NCI-H1930 (cell line): ENCODE measurements around the gene RIMKLB.
"Not testable (repeated sequence)": the region's sequence is repeated elsewhere in the genome, so short reads cannot be mapped to it uniquely, and the experiment has no call there.

ENCODE experiments used
- DNase-seq, 2 experiments: peaks; one replicate each; lab custom pipeline; 2025; lab: John Stamatoyannopoulos, UW

RIMKLB gene

DNA sequence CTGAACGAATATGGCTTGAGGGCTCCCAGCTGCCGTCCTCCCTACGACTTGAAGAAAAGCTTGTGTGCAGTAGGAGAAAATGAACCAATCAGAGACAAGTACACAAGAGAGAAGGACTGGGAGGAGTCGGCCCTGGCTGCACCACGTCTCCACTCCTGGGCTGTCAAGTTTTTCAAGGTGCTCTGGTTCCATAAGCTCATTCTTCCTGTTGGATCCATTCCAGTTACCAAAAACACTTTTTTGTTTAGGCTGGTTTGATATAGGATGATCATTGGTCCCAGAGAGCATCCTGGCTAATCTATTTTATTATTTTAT, 121.8 kb downstream of the RIMKLB start:
- no peak for DNase-seq

DNA sequence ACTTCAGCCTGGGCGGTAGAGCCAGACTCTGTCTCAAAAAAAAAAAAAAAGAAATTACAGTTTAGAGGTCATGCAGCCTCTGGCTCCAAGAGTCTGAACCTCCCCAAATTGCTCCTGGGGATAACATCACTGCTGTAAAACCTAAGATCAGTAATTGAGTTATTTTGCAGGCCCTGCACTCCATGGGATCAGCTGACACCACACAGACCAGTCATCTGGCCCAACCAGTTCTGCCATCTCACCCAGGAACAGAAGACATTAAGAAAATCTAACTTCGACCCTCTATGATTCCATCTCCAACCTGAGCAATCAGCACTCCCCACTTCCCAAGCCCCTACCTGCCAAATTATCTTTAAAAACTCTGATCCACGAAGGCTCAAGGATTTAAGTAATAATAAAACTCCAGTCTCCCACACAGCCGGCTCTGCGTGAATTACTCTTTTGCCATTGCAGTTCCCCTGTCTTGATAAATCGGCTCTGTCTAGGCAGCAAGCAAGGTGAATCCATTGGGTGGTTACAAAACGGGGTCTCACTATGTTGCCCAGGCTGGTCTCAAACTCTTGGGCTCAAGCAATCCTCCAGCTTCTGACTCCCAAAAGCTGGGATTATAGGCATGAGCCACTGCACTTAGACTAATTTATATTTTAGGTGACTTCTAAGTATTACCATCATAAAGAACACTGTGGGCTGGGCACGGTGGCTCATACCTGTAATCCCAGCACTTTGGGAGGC, 123.1 kb downstream of the RIMKLB start:
- DNase-seq = not testable (repeated sequence)

DNA sequence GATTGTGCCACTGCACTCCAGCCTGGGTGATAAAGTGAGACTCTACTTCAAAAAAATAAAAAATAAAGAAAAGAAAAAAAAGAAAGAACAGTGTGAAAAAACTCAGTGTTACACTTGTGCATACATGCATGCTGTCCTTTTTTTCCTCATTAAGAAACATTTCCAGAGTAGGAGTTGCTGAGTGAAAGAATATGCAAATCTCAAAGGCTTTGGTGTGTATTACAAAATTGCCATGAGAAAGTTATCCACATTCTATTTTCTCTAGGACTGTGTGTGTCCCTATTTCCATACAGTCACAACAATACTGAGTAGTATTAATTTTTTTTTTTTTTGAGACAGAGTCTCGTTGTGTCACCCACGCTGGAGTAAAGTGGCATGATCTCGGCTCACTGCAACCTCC, 123.8 kb downstream of the RIMKLB start:
- no peak for DNase-seq

DNA sequence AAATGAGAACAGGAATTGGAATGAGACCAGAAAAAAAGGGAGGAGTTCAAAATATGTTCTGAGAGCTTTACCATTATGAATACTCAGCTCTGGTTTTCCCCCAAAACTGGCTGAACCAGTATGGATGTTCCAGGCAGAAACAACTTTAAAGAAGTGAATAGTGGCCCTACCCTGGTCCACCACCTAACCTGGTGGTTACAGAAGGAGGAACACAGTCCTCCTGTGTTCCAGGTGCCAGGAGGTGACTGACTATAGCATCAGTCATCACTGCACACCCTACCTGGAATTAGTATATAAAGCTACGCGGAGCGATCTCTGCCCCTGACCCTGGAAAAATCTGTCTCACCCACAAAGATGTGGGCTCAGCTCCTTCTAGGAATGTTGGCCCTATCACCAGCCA, 124.5 kb downstream of the RIMKLB start, which contains the start of gene A2ML1:
TSS of gene A2ML1 (plus strand) at position 324 of the 400 bp plus-strand sequence. CDS start at position 355, 31 bp downstream.
- no peak for DNase-seq

DNA sequence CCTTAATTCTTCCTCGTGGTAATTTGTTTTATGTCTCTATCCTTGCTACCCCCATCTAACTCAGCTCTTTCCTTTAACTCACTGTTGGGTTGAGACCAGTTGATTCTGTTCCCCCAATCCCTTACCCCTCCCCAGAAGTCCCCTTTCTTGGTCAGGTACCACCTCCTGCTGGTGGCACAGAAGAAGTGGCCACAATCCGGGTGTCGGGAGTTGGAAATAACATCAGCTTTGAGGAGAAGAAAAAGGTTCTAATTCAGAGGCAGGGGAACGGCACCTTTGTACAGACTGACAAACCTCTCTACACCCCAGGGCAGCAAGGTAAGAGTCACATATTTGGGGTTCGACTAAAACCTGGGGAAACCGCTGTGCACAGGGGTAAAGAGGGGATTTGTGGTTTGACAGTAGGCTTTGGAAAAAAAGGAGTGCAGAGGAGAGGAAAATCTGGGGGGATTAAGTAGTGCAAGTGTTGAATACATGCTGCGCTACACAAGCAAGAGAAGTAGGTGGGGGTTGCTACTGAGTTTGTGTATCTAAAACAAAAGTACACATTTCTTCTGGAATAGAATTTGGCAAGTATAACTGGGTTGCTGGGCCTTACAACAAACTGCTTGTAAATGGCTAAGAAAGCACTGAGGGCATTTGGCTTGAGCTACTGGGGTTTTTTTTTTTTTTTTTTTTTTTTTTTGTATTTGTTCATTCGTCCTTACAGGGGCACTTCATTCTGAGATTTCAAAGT, 125.9 kb downstream of the RIMKLB start:
- no peak for DNase-seq

DNA sequence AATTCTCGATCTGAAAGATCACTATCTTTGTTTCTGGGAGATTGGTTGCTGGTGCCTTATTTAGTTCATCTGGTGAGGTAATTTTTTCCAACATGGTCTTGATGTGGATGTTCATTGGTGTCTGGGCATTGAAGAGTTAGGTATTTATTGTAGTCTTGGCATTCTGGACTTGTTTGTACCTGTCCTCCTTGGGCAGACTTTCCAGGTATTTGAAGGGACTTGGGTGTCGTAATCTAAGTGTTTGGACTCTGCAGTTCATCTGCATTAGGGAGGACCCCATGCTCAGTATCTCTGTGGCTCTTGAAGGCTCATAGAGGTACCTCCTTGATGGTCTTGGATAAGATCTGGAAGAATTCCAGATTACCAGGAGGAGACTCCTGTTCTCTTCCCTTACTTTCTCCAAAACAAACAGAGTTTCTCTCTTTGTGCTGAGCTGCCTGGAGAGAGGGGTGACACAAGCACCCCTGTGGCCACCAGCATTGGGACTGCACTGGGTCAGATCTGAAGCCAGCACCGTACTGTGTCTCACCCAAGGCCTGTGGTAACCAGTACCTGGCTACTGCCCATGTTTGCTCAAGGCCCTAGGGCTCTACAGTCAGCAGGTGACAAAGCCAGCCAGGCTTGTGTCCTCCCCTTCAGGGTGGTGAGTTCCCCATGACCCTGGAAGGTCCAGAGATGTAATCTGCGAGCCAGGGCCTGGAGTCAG, 129.9 kb downstream of the RIMKLB start:
- no peak for DNase-seq

DNA sequence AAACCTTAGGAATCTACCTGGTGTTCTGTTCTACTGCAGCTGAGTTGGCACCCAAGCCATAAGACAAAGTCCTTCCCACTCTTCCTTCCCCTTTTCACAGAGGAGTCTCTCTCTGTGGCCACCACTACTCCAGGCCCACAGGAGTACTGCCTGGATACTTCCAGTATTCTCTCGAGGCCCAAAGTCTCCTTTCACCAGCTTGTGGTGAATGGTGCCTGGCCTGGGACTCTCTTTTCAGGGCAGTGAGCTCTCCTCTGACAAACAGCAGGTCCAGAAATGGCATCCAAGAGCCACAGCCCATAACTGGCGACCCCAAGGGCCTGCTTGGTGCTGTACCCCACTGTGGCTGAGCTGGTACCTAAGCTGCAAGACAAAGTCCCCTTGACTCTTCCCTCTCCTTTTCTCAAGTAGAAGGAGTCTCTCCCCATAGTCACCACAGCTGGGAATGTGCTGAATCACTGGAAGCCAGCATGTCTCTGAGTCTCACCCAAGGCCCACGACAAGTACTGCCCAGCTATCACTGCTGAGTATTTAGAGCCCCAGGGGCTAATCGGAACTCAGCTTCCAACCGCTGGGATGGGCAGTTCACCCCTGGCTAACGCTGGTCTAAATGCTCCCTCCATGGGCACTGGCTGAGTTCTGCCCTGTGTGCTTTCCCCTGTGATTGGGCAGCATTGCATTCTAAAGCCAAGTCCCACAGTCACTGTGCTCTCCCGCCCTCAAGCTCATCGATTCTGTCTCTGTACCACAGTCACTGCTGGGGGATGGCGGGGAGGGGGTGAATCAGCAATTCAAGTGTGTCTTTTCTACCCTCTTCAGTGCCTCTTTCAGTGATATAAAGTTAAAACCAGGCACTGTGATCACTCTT, 130.7 kb downstream of the RIMKLB start:
- DNase-seq = no peak

DNA sequence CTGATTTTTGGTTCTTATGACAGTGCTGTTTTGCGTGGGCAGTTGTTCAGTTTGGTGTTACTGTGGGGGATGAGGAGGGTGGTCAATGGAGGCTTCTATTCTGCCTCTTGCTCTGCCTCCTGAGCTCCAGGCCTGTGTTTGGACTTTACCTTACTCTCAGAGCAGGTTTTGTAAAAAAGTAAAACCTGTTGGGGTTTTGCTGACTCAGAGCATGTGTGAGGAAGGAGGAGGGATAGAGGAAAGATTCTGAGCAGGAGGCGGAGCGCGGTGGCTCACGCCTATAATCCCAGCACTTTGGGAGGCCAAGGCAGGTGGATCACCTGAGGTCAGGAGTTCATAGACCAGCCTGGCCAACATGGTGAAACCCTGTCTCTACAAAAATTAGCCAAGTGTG, 131.3 kb downstream of the RIMKLB start:
- DNase-seq = no peak

DNA sequence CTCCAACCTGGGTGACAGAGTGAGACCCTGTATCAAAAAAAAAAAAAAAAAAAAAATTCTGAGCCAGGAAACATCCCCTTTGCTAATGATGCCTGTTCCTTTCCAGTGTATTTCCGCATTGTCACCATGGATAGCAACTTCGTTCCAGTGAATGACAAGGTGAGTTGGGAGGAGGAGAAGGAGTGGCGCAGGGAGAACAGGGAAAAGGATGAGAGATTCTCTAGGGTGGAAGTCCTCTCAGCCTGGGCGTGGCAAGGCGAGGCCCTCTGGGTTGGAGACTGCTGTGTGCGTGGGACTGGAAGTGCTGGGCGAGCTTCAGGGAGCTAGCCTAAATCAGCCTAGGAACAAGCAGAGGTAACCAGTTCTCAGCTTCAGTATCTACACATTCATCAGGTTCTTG, 131.8 kb downstream of the RIMKLB start:
- no peak for DNase-seq

DNA sequence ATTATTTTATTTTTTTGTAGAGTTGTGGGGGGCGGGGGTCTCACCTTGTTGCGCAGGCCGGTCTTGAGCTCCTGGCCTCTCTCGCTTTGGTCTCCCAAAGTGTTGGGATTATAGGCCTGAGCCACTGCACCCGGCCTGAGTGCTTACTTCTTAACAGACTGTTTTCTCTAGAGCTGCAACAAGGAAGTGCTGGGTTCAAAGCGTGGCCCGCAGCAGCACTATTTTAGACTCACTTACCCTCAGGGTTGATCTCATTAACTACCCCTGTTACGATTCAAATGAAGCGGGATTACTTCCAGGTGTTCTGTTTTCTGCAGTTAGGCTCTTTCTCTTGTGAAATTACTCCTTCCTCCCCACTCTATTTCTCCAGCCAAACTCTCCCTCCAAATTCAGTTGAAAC, 133.3 kb downstream of the RIMKLB start:
- no peak for DNase-seq

DNA sequence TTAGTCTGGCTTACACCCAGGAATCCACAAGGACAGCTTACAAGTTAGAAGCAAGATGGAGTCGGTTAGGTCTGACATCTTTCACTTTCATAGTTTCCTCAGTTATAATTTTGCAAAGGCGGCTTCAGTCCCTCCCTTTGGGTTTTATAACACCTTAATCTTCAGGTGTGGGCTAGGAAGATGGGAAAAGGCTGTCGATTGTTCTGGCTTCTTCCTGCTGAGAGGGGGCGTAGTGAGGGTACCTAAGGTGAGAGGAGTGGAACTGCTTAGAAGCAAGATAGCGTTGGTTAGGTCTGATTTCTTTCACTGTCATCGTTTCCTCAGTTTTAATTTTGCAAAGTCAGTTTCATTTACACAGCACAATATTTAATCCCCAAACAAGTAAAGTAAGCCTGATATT, 134.7 kb downstream of the RIMKLB start:
- no peak for DNase-seq
